ENCODE results near the gene KY. TPM values are rescaled to one million over a fixed set of nuclear protein-coding genes. Genes with fewer than 3 reads are reported as not detected.
A peak's percentile ranks its signal among the peaks of the same experiment; 100 is the strongest.

KY gene
- total and polyA plus RNA-seq, 9 donors: 0.34 to 5.2 (median 0.87) TPM

- 52 to 70% (median 65%) methylated on average over 1 of the region's 1 CpG for WGBS, 3 donors
- no peaks in the 10 kb centered on the region for H3K9me3 ChIP-seq
- no peak for DNase-seq
- TF ChIP-seq CTCF (IDR thresholded peaks at IDR 0.05): no peak
- no peak for TF ChIP-seq EP300 (IDR thresholded peaks at IDR 0.05)
- no peak for TF ChIP-seq POLR2A (IDR thresholded peaks at IDR 0.05)
- H3K4me1 ChIP-seq (ENCODE audit: insufficient read depth): no peaks in the 10 kb centered on the region
- no peak overlapping the region for H3K4me3 ChIP-seq
- no peaks in the 10 kb centered on the region for H3K27me3 ChIP-seq
- no peak overlapping the region for H3K27ac ChIP-seq
- no peaks in the 10 kb centered on the region for H3K36me3 ChIP-seq
- intact Hi-C loops (cut with DNase I): no loop called here
These were observed 23.0 kb downstream of the KY start for GRCh38 chr3:134627831-134628230.

GRCh38 chr3:134625885-134626741 is 24.7 kb downstream of the KY start:
- H3K4me1 ChIP-seq (ENCODE audit: insufficient read depth): no peaks in the 10 kb centered on the region
- no peak overlapping the region for H3K4me3 ChIP-seq
- H3K36me3 ChIP-seq: no peaks in the 10 kb centered on the region
- TF ChIP-seq POLR2A (IDR thresholded peaks at IDR 0.05) (no peak), EP300 (IDR thresholded peaks at IDR 0.05) (no peak), CTCF (IDR thresholded peaks at IDR 0.05) (no peak)
- intact Hi-C loops (cut with DNase I): no loop called here
- no peaks in the 10 kb centered on the region for H3K9me3 ChIP-seq
- H3K27me3 ChIP-seq: no peaks in the 10 kb centered on the region
- H3K27ac ChIP-seq: no peak overlapping the region
- DNase-seq: peak in 1 of 5 donors; percentile 17
- 84 to 96% (median 90%) methylated on average over 5 of the region's 5 CpGs for WGBS, 3 donors

- H3K36me3 ChIP-seq: no peaks in the 10 kb centered on the region
- no peak for TF ChIP-seq POLR2A (IDR thresholded peaks at IDR 0.05)
- TF ChIP-seq EP300 (IDR thresholded peaks at IDR 0.05): no peak
- no peak for TF ChIP-seq CTCF (IDR thresholded peaks at IDR 0.05)
- DNase-seq: peak in 1 of 5 donors; percentile 16
- H3K9me3 ChIP-seq: no peaks in the 10 kb centered on the region
- intact Hi-C loops (cut with DNase I): no loop called here
- H3K27ac ChIP-seq: no peak overlapping the region
- H3K4me1 ChIP-seq (ENCODE audit: insufficient read depth): no peaks in the 10 kb centered on the region
- H3K4me3 ChIP-seq: no peak overlapping the region
- WGBS, 3 donors: 81 to 82% (median 81%) methylated on average over 8 of the region's 8 CpGs
- H3K27me3 ChIP-seq: no peaks in the 10 kb centered on the region
These were observed 25.4 kb downstream of the KY start for GRCh38 chr3:134625462-134625861.

- TF ChIP-seq POLR2A (IDR thresholded peaks at IDR 0.05) (no peak), EP300 (IDR thresholded peaks at IDR 0.05) (no peak), CTCF (IDR thresholded peaks at IDR 0.05) (no peak)
- no peak for DNase-seq
- WGBS, 3 donors: 89 to 94% (median 92%) methylated on average over 5 of the region's 5 CpGs
- Histone ChIP-seq H3K27ac (no peak overlapping the region), H3K4me3 (no peak overlapping the region), H3K27me3 (no peaks in the 10 kb centered on the region), H3K36me3 (no peaks in the 10 kb centered on the region), H3K4me1 (ENCODE audit: insufficient read depth) (no peaks in the 10 kb centered on the region), H3K9me3 (no peaks in the 10 kb centered on the region)
- intact Hi-C loops (cut with DNase I): no loop called here
These were observed 26.1 kb downstream of the KY start for GRCh38 chr3:134624537-134625287.
